GM19372 (cell line): Measurements from ENCODE around the gene ERLIN1.
"Not testable (repeated sequence)": the region's sequence is repeated elsewhere in the genome, so short reads cannot be mapped to it uniquely, and the experiment has no call there.

Source experiments
- ATAC-seq: cut with Tn5 transposase; IDR thresholded peaks from one replicate; pipeline ENCODE4 v1.9.1; 2021; ENCODE audit warnings: mild to moderate bottlenecking, low read depth, moderate library complexity; ENCODE audit not compliant: unreplicated experiment

The ERLIN1 gene

DNA sequence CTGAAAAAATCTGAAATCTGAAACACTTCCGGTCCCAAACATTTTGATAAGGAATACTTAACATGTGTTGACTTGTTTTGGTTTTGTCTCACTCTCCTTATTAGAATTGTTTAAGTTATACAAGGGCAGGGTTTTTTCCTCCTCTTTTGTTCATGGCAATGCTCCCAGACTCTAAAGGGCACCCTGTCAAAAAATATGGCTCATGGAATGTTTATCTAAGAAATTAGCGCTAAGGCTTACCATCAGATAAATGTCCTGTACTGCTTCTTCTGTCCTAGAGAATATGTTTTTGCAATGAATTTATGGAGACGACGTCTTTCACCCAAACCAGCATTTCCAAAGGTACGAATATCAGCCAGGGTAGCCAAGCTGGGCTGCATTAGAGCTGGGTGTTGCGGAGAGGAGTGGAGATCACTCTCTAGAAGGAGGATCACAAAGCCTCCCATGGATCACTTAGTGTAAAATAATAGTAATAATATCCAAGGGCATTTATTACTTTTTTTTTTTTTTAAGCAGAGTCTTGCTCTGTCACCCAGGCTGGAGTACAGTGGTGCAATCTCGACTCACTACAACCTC is 46.8 kb downstream of the ERLIN1 start:
- ATAC-seq, result no peak

DNA sequence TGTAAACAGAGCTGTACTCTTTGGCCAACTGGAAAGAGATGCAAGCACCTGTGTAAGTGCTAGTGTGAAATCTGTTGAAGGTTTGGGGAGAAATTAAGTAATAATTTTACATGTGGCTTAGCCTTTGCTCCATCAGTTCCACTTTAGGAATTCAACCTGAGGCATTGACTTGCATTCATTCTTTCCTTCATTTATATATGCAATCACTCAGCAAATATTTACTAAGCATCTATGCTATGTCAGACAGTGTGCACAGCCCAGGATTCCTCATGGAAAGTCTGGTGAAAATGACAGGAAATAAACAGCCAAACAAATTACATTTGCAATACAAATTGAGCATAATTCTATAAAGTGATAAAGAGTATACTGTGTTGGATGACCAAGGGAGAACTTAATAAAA is 50.3 kb downstream of the ERLIN1 start:
- ATAC-seq, result no peak

DNA sequence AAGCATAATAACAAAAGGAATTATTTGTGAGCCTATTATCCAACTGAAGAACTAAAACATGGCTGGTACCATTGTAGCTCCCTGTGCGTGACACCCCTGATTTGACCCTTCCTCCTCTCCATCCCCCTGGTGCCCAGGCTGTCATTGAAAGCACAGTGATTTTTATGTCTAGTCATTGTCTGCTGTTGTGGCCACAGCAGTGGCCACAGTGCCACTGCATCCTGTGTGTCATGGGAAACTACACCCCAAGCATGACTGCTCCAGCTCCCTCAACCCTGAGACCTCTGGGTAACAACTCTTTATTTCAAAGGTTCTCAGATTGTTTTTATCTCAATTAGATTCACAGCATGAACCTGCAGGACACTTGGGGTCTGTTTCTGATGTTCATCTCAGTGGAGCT is 52.0 kb downstream of the ERLIN1 start:
- no peak for ATAC-seq

DNA sequence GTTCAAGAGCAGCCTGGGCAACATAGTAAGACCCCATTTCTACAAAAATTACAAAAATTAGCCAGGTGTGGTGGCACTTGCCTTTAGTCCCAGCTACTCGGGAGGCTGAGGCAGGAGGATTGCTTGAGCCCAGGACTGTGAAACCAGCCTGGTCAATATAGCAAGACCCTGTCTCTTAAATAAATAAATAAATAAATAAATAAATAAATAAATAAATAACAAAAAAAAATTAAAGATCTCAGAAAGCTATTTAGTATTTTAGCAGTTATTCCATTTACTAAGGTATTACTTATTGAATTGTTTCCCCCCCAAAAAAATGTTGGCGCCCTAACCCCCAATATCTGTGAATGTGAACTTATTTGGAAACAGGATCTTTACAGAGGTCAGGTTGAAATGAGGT is 53.4 kb downstream of the ERLIN1 start:
- ATAC-seq, result no peak

DNA sequence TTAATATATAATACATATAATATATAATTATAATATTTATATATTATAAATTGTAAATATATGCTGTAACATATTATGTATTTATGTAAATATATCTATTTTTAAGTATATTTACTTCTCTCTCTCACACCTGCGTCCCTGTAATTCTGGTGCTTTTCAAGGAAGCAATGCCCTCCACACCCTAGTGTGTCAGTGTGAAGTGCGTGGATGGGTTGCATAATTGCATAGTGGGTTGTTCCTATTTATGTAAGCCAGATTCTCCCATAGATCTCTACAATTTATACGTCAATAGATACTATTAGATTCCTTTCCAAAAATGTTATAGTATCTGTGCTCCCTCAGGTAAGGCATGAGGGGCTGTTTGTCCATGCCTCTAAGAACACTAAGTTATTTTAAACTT is 54.3 kb downstream of the ERLIN1 start:
- ATAC-seq, result no peak

DNA sequence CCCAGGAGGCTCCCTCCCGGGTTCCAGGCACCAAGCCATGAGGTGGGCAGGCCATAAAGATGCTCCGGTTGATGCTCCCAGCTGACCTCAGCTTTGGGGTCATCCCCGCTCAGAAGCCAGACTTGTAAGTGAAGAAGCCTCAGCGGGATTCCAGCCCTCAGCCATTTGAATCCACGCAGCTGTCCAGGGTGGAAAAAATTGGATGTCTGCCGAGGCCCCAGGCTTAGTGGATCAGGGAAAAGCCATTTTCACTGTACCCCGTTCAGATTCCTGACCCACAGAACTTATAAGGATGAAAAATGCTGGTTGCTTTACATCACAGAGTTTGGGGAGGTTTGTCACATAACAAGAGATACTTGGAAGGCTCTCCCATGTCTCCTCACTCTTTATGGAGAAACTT is 55.0 kb downstream of the ERLIN1 start:
- no peak for ATAC-seq

DNA sequence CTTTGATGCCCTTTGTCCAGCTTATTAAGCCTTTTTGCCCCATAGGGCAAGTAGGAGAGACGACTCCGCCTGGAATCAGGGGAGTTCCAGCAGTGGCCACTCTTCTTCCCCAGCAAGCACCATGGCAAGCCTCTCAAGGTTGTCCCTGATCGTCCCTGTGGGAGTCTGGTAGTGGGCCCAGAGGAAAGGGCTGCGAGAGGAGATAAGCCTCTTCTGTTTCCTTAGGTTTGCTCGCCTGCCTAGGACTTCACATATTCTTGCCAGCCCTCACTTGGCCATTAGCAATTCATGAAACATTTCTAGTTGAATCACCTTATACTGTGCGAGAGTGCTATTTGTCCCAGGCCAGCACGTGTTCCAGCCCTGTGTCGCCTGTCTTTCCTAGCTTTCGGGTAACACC is 56.4 kb downstream of the ERLIN1 start:
- no peak for ATAC-seq

DNA sequence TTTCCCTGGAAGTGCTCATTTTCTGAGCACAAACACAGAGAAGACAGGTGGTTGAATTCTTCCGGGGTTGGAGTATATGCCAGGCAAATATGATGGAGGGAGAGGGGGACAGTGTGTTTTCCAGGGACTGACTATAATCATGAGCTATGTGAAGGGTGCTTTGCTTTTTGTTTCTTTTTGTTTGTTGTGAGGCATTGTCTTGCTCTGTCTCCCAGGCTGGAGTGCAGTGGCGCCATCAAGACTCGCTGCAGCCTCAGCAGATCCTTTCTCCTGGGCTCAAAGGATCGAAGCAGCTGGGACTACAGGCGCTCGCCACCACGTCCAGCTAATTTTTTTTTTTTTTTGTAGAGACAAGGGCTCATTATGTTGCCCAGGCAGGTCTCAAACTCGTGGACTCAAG is 56.9 kb downstream of the ERLIN1 start:
- no peak for ATAC-seq

DNA sequence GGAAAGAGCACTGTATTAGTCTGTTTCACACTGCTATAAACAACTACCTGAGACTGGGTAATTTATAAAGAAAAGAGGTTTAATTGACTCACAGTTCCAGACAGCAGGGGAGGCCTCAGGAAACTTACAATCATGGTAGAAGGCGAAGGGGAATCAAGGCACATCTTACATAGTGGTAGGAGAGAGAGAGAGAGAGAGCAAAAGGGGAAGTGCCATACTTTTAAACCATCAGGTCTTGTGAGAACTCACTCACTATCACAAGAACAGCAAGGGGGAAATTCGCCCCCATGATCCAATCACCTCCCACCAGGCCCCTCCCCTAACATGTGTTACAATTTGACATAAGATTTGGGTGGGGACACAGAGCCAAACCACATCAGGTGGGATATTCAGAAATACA is 60.5 kb downstream of the ERLIN1 start:
- ATAC-seq, result not testable (repeated sequence)

DNA sequence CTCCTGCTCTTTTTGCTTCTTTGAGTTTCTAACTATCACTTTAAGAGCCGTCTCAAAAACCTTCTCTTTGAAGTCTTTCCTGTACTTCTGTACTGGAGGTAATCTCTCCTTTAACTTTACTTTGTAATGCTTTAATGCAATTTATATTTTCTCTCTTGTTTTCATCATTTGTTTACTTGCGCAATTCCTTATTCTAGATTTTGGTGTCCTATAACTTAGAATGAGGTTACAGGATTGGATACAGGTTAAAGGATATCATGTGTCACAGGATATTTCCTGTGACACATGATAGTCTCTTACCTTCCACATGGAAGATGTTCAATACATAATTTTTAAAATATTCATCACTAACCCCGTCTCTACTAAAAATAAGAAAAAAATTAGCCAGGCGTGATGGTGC is 61.7 kb downstream of the ERLIN1 start:
- ATAC-seq, result no peak

DNA sequence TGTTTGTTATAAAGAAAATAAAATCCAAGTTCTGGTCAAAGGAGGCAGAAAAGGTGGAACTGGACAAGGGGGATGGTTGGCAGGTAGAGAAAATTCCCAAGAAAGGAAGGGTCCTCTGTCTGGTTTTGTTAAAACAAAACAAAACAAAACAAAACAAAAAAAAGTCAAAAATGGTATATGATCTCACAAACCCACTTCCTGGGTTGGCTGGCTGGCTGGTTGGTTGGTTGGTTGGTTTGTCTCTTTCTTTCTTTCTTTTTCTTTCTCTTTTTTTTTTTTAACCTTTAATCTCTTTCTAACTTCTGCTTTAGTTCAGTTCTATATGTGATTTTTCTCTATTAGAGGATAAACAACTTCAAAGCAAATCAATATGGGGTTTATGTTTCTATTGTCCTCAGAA is 63.0 kb downstream of the ERLIN1 start:
- no peak for ATAC-seq

DNA sequence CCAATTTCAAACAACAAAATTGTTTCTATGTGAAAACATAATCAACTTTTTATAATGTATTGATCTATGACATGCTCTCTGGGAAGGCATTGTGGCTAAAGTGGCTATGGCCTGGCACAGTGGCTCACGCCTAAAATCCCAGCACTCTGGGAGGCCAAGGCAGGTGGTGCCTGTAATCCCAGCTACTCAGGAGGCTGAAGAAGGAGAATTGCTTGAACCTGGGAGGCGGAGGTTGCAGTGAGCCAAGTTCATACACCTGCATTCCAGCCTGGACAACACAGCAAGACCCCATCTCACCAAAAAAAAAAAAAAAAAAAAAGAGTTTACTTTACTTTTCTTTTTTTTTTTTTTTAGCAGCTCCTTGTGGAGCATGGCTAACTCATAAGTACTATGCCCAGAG is 65.3 kb downstream of the ERLIN1 start:
- ATAC-seq, result no peak

DNA sequence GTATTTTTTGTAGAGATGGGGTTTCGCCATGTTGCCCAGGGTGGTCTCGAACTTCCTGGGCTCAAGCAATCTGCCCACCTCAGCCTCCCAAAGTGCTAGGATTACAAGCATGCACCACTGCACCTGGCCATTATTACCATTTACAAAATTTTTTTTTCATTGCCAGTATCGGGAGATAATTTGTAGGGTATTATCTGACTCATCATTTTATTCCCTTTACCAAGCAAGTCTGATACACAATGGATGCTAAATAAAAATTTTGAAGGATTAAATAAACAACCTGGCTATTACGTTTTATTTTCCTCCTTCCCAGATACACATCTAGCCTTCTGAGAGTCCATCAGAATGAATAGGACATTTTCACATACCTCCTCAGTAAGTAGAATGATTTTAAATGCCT is 66.1 kb downstream of the ERLIN1 start:
- no peak for ATAC-seq

DNA sequence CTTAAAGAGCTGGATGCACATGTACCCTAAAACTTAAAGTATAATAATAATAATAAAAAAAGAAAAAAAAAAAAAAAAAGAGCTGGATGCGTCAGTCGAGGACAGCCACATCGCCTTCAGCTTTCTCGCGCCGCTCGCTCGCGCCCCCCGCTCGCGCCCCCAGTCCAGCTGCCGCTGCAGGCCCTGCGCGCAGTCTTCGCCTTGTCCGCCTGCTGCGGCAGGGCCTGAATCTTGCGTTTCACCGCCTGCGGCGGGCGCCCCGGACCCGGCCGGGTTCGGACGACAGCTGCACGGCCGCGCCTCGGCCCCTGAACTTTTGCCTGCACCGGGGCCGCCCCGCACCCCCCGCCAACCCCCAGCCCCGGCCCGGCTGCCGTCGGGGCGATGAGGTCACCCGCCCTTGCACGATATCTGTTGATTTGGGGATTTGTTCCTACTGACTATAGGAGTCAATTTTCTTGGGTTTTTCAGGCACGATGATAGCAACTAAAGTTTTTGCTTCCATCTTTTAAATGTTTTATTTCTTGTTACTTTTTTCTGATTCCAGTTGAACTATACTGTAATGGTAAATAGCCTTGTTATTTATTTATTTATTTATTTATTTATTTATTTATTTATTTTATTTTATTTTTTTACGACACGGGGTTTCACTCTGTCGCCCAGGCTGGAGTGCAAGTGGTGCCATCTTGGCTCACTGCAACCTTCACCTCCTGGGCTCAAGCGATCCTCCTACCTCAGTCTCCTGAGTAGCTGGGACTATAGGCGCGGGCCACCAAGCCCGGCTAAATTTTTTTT is 70.7 kb downstream of the ERLIN1 start:
- no peak for ATAC-seq

DNA sequence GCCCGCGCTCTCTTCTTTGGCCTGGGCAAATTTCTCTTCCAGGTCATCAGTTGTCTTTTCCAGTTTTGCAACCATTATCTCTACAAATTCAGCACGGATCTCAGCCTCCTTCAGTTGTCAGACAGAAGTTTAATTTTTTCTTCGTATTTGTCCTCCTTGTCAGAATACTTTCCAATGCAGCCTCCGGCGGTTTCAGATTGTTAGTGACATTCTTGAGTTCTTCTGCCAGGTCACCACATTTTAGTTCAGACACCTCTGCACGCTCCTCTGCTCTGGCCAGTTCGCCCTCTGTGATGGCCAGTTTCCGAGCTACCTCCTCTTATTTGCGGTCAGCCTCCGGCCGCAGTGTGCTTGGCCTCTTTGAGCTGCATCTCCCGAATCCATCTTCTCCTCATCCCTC is 71.4 kb downstream of the ERLIN1 start:
- no peak for ATAC-seq

DNA sequence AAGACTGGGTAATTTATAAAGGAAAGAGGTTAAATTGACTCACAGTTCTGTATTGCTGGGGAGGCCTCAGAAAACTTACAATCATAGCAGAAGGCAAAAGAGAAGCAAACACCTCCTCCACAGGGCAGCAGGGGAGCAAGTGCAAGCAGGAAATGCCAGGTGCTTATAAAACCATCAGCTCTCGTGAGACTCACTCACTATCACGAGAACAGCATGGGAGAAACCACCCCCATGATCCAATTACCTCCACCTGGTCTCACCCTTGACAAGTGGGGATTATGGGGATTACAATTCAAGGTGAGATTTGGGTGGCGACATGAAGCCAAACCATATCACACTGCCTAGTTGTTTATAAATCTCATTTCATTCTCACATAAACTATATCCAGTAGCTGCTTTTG is 76.2 kb downstream of the ERLIN1 start:
- no peak for ATAC-seq

DNA sequence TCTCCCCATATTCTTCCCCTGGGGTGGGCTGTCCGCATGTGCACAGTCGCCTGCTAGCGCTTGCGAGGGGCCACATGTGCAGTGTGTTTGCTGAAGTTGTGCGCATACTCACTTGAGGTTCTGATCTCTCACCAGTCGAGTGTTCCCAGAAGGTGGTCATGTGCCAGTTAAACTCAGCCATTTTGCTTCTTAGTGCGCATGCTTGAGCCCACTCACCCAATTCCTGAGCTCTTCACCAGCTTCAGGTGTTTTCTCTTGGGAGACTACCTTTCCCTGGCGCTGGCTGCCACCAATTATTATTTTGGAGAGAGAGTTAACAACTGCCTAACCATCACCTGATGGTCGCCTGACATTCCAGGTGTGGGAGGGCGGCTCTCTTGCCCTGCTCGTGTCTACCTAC is 79.0 kb downstream of the ERLIN1 start:
- ATAC-seq, result no peak

DNA sequence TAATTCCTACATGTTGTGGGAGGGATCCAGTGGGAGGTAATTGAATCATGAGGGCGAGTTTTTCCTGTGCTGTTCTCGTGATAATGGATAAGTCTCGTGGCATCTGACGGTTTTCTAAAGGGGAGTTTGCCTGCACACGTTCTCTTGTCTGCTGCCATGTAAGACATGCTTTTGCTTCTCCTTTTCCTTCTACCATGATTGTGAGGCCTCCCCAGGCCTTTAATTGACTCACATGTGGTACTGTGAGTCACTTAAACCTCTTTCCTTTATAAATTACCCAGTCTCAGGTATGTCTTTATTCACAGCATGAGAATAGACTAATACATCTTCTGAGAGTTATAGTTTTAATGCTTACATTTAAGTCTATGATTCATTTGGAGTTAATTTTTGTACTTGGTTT is 81.5 kb downstream of the ERLIN1 start:
- ATAC-seq, result no peak

DNA sequence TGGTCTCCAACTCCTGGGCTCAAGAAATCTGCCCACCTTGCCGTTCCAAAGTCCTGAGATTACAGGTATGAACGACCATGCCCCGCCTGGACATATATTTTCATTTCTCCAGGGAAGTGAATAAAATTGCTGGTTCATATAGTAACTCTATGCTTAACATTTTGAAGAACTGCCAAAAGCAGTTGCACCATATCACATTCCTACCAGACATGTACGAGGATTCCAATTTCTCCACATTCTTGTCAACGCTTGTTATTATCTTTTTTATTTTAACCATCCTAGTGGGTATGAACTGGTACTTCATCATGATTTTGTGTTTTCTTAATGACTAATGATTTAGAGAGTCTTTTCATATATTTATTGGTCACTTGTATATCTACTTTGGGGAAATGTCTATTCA is 82.2 kb downstream of the ERLIN1 start:
- no peak for ATAC-seq

DNA sequence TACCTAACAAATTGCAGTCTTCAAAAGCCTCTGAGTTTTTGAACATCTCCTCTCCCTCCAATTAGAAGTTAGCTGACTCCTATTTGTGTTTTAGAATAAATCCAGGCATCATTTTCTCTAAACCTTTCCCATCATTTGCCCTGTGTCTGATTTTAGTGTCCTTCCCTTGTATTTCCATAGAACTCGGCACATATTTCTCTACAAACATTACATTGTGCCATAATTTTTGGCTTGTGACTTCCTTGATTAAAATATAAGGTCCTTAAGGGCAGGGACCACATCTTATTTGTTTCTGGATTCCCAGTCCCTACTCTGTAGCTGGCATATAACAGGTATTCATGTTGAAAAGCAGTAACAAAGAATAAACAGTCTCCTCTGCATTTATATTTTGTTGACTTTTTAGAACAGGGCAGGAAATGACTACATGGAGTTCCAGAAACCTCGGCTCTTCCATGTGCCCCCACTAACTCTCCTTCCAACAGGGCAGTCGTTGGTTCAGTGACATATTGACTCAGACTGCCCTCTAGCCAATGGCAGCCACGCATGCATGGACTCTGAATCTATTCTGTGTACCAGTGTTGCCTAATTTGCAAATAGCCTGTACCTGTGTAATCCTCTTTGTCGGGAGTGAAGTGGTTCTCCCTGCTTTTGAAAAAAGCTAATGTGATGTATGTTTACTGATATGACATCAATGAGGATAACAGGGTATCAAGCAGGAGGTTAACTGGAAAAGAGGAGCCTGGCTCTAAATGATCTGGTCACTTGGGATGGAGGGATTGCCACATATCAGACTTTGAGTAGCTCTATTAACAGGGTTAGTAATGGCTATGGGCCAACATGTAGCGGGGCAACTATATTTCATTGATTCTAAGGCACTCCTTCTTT is 84.4 kb downstream of the ERLIN1 start:
- no peak for ATAC-seq

DNA sequence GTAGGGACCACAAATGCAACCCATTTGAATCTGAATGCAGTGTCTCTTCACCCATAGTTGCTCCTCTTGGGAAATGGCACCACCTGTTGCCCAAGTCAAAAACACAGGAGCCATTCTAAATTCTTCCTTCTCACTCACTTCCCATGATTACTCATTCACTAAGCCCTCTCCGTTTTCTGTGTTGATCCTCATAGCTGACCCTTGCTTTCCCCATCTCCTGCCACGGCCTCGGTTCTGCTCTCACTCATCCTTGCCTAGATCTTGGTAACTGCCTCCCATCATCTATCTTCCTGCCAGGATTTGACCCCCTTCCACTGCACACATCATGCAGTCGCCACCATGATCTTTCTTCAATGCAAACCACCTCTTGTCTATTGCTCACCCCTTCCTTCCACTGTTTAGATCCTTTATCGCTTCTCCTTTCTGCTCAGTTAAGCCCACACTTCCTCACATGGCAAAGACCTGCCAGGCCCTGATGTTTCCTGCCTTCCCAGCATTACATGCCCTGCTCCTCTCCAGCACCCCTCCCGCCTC is 85.1 kb downstream of the ERLIN1 start:
- no peak for ATAC-seq
